ENCODE data around the gene PBX2.

- TF ChIP-seq CTCF (IDR thresholded peaks at IDR 0.05; ENCODE audit: borderline replicate concordance, extremely low read depth, low read length, poor library complexity, severe bottlenecking) (peak; percentile 78), EZH2 (IDR thresholded peaks at IDR 0.05; ENCODE audit: borderline replicate concordance, low read depth, low read length, severe bottlenecking) (no peak)
Measured at GRCh38 chr6:32194825-32195651, 5.0 kb upstream of the PBX2 start.

All from DND-41 (cell line).